CD14-positive monocyte (primary cell): Measurements from ENCODE around the gene ZNF407. TPM values are rescaled to one million over a fixed set of nuclear protein-coding genes. Genes with fewer than 3 reads are reported as not detected.

Experiments used
- DNase-seq, 3 donors: peaks; one replicate each; pipeline ENCODE4 v3.0.0-alpha.2; 2011 to 2022
- H2AFZ ChIP-seq: 2 replicates; pipeline ENCODE4 v1.6.0; 2012; ENCODE audit warnings: mild to moderate bottlenecking, low read depth, low read length, inconsistent platforms; ENCODE audit not compliant: insufficient read depth, poor library complexity, severe bottlenecking
- H3K27ac ChIP-seq, 2 donors: 1 replicate in 1 of 2; 2 replicates in 1 of 2; pipeline ENCODE4 v1.5.1; 2012 to 2013; ENCODE audit warnings: low read length in 2 of 2, control low read depth in 1 of 2, inconsistent platforms in 1 of 2, low read depth in 1 of 2, mild to moderate bottlenecking in 1 of 2
- H3K27me3 ChIP-seq, 2 donors: one replicate each; pipeline versions ENCODE4 v1.6.0 to v1.6.1; 2011 to 2013; ENCODE audit warnings: low read length in 2 of 2; ENCODE audit not compliant: control insufficient read depth in 2 of 2, insufficient read depth in 2 of 2
- H3K36me3 ChIP-seq, 2 donors: replicated peaks in 1 of 2; 1 replicate in 1 of 2; 2 replicates in 1 of 2; pipeline versions ENCODE4 v1.5.1 to v1.6.1; 2012 to 2013; ENCODE audit warnings: low read length in 2 of 2, control low read depth in 1 of 2, inconsistent platforms in 1 of 2, mild to moderate bottlenecking in 1 of 2; ENCODE audit not compliant: insufficient read depth in 2 of 2, control insufficient read depth in 1 of 2
- H3K4me1 ChIP-seq, 2 donors: 1 replicate in 1 of 2; 2 replicates in 1 of 2; pipeline versions ENCODE4 v1.5.1 to v1.6.1; 2012 to 2013; ENCODE audit warnings: low read length in 2 of 2, control low read depth in 1 of 2, inconsistent platforms in 1 of 2, mild to moderate bottlenecking in 1 of 2, moderate library complexity in 1 of 2; ENCODE audit not compliant: insufficient read depth in 2 of 2, control insufficient read depth in 1 of 2
- H3K4me2 ChIP-seq: replicated peaks from 2 replicates; pipeline ENCODE3; 2012; ENCODE audit warnings: low read length, moderate library complexity, mild to moderate bottlenecking; ENCODE audit not compliant: poor library complexity, severe bottlenecking; ENCODE audit errors: extremely low read depth
- H3K4me3 ChIP-seq, 3 experiments: fragments of 200-600 bp in 1 of 3; sonication (generic) in 1 of 3; replicated peaks in 1 of 3; 1 replicate in 2 of 3; 2 replicates in 1 of 3; pipeline ENCODE4 v1.5.1; 2011 to 2013; ENCODE audit warnings: low read length in 3 of 3, mild to moderate bottlenecking in 3 of 3, control low read depth in 2 of 3, low read depth in 2 of 3, inconsistent platforms in 1 of 3, moderate library complexity in 1 of 3
- H3K79me2 ChIP-seq: 2 replicates; pipeline ENCODE4 v1.6.0; 2012; ENCODE audit warnings: mild to moderate bottlenecking, control low read depth, inconsistent platforms, low read length, moderate library complexity; ENCODE audit not compliant: insufficient read depth
- H3K9ac ChIP-seq: 2 replicates; pipeline ENCODE4 v1.6.0; 2017; ENCODE audit warnings: low read length, mild to moderate bottlenecking; ENCODE audit not compliant: insufficient read depth, poor library complexity, severe bottlenecking
- H3K9me3 ChIP-seq, 2 donors: replicated peaks in 1 of 2; 1 replicate in 1 of 2; 2 replicates in 1 of 2; pipeline versions ENCODE4 v1.5.1 to v1.6.1; 2012 to 2013; ENCODE audit warnings: low read length in 2 of 2, control low read depth in 1 of 2; ENCODE audit not compliant: control insufficient read depth in 1 of 2, insufficient read depth in 1 of 2
- H4K20me1 ChIP-seq: 2 replicates; pipeline ENCODE4 v1.6.0; 2012; ENCODE audit warnings: mild to moderate bottlenecking, low read length, control low read depth, moderate library complexity; ENCODE audit not compliant: insufficient read depth
- H3K27ac Mint-ChIP-seq, 7 donors: one replicate each; pipeline ENCODE4 v1.8.0; 2020; ENCODE audit warnings: mild to moderate bottlenecking in 7 of 7, mixed read lengths in 7 of 7, moderate library complexity in 6 of 7, inconsistent platforms in 2 of 7
- H3K27me3 Mint-ChIP-seq, 3 donors: one replicate each; pipeline ENCODE4 v1.8.0; 2021 to 2022; ENCODE audit warnings: low read depth in 3 of 3, mild to moderate bottlenecking in 3 of 3, mixed read lengths in 3 of 3, moderate library complexity in 3 of 3, inconsistent platforms in 1 of 3
- H3K36me3 Mint-ChIP-seq, 2 donors: one replicate each; pipeline ENCODE4 v1.8.0; 2020; ENCODE audit warnings: mixed read lengths in 2 of 2, inconsistent platforms in 1 of 2, mild to moderate bottlenecking in 1 of 2
- H3K4me1 Mint-ChIP-seq: one replicate; pipeline ENCODE4 v1.8.0; 2020; ENCODE audit warnings: mild to moderate bottlenecking, mixed read lengths
- H3K4me3 Mint-ChIP-seq, 2 donors: one replicate each; pipeline ENCODE4 v1.8.0; 2020; ENCODE audit warnings: mild to moderate bottlenecking in 2 of 2, mixed read lengths in 2 of 2, moderate library complexity in 1 of 2
- H3K9me3 Mint-ChIP-seq, 7 donors: one replicate each; pipeline ENCODE4 v1.8.0; 2020 to 2022; ENCODE audit warnings: mixed read lengths in 7 of 7, mild to moderate bottlenecking in 6 of 7, moderate library complexity in 6 of 7, inconsistent platforms in 2 of 7
- WGBS: methylation state at CpG from one replicate; pipeline ENCODE4 v1.1.5; 2013; ENCODE audit warnings: missing lambda C conversion rate; ENCODE audit not compliant: insufficient coverage; 5-methylcytosine and 5-hydroxymethylcytosine counted together
- intact Hi-C, 2 donors: fragments of 100-400 bp; cut with micrococcal nuclease; formaldehyde crosslinking; loops; one replicate each; pipeline versions ENCODE4 v1.15.0 to v1.15.1; 2023
- polyA plus RNA-seq, 3 donors: library from polyadenylated mRNA; depleted of rRNA in 1 of 3; unstranded in 2 of 3; stranded (reverse) in 1 of 3; fragments of 300-500 nt in 2 of 3; fragments of >200 nt in 1 of 3; fragmentation: Illumina TruSeq in 2 of 3; gene quantifications; 1 replicate in 2 of 3; 2 replicates in 1 of 3; pipeline ENCODE4 v1.2.3, GENCODE V29; 2012 to 2021
- TF ChIP-seq, protein P1 (sequence below): fragments of 200-600 bp; IDR thresholded peaks from one replicate; pipeline ENCODE4 v1.8.0; 2022; ENCODE audit warnings: antibody characterized with exemption, mild to moderate bottlenecking

ZNF407 gene
- polyA plus RNA-seq, 3 donors = 1.3 to 3.6 (median 1.6) TPM

DNA sequence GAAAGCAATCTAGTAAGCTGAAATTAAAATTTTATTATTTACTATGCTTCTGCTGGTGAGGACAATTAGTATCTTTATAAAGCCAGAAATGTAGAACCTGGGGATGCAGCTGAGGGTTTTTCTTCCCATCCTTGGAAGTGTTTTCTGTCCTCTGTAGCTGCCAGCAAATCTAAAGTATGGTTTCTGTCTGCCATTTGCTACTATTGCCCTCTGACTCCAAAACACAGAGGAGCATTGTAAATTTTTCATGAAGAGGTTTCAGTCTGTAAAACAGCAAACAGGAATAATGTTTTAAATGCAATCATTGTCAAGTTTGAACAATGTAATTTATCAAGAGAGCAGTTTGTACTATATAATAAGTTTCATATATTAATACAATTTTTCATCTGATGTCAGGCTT, 258.8 kb downstream of the ZNF407 start:
- DNase-seq = no peak
- Mint-ChIP-seq H3K27me3 (no peaks in the 10 kb centered on the region), H3K4me1 (no peaks in the 10 kb centered on the region), H3K27ac (no peak overlapping the region), H3K4me3 (no peak overlapping the region), H3K36me3 (no peaks in the 10 kb centered on the region), H3K9me3 (no peaks in the 10 kb centered on the region)
- no peaks in the 10 kb centered on the region for H4K20me1 ChIP-seq
- TF ChIP-seq, protein P1, sequence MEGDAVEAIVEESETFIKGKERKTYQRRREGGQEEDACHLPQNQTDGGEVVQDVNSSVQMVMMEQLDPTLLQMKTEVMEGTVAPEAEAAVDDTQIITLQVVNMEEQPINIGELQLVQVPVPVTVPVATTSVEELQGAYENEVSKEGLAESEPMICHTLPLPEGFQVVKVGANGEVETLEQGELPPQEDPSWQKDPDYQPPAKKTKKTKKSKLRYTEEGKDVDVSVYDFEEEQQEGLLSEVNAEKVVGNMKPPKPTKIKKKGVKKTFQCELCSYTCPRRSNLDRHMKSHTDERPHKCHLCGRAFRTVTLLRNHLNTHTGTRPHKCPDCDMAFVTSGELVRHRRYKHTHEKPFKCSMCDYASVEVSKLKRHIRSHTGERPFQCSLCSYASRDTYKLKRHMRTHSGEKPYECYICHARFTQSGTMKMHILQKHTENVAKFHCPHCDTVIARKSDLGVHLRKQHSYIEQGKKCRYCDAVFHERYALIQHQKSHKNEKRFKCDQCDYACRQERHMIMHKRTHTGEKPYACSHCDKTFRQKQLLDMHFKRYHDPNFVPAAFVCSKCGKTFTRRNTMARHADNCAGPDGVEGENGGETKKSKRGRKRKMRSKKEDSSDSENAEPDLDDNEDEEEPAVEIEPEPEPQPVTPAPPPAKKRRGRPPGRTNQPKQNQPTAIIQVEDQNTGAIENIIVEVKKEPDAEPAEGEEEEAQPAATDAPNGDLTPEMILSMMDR = no peak
- intact Hi-C loops = no loop called here
- no peak overlapping the region for H3K9ac ChIP-seq
- H3K36me3 ChIP-seq = no peaks in the 10 kb centered on the region
- H3K4me2 ChIP-seq = no peak overlapping the region
- no peaks in the 10 kb centered on the region for H3K4me1 ChIP-seq
- H3K27me3 ChIP-seq = no peaks in the 10 kb centered on the region
- no peak overlapping the region for H3K4me3 ChIP-seq
- no peak overlapping the region for H2AFZ ChIP-seq
- H3K79me2 ChIP-seq = no peaks in the 10 kb centered on the region
- H3K9me3 ChIP-seq = no peaks in the 10 kb centered on the region
- H3K27ac ChIP-seq = no peak overlapping the region

DNA sequence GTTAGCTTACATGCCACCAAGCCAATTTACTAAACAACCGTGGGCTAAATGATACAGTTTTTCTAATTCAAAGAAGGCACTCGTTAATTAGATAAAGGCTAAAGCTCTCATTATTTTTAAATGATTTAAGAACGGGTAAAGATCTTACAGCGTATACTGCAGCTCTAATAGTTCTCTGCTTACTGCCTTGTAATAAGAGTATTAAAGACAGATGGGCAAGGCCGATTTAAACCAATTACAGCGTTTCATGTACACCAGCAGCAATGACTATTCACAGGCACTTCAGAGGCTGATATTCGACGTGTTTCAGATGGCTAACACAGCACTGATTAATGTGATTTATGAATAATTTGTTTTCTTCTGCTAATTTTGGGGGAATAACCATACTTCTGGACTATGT, 259.3 kb downstream of the ZNF407 start:
- no peaks in the 10 kb centered on the region for H3K27me3 ChIP-seq
- no peak overlapping the region for H2AFZ ChIP-seq
- WGBS = 100% methylated on average over 1 of the region's 8 CpGs
- Mint-ChIP-seq H3K4me3 (no peak overlapping the region), H3K27ac (no peak overlapping the region), H3K27me3 (no peaks in the 10 kb centered on the region), H3K36me3 (no peaks in the 10 kb centered on the region), H3K4me1 (no peaks in the 10 kb centered on the region), H3K9me3 (no peaks in the 10 kb centered on the region)
- no peaks in the 10 kb centered on the region for H3K79me2 ChIP-seq
- intact Hi-C loops = no loop called here
- no peaks in the 10 kb centered on the region for H4K20me1 ChIP-seq
- H3K9me3 ChIP-seq = no peaks in the 10 kb centered on the region
- H3K9ac ChIP-seq = no peak overlapping the region
- no peak overlapping the region for H3K4me2 ChIP-seq
- H3K27ac ChIP-seq = no peak overlapping the region
- TF ChIP-seq, protein P1 = no peak
- no peak overlapping the region for H3K4me3 ChIP-seq
- no peaks in the 10 kb centered on the region for H3K4me1 ChIP-seq
- DNase-seq = no peak
- no peaks in the 10 kb centered on the region for H3K36me3 ChIP-seq
